ENCODE measurements around the gene ZYG11B. TPM values are rescaled to one million over a fixed set of nuclear protein-coding genes. Genes with fewer than 3 reads are reported as not detected.
"Not testable (repeated sequence)": the region's sequence is repeated elsewhere in the genome, so short reads cannot be mapped to it uniquely, and the experiment has no call there.

The ZYG11B gene
- total RNA-seq, 1 donor from 2014 or later: 10.2 TPM

DNA sequence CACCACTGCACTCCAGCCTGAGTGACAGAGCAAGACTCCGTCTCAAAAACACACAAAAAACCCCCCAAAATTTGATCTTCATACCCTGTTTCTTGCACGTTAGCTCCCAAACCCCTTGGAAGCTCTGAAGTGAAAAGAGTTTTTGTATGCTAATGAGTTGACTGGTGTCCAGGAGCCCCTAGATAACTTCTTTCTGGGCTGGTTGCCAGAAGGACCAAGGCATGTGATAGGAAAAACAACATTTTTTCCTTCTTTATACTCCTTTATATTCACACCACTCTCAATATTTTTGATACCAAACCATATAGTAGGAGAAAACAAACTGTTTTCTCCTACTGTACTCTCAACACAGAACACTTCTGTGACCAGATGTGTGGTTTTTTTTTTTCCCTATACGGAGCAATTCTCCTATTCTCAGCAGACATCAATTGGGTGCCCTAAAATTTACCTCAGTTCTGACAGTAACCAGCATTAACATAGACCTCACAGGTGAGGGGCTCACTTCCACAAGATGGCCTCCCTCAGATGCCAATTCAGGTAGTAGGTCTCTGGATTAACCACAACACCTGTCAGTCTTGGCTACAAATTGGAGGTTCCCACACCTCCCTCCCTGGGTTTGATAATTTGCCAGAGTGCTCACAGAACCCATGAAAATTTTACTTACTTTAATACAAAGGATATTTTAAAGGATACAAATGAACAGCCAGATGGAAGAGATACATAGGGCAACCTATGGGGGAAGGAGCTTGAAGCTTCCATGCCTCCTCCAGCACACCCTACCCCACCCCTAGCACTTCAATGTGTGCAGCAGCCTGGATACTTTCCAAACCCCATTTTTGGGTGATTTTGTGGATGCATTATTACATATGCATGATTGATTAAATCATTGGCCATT, 25.6 kb downstream of the ZYG11B start:
- Mint-ChIP-seq H3K36me3 (ENCODE audit: low read depth) (peaks cover 4% of the 10 kb centered on the region), H3K27me3 (no peaks in the 10 kb centered on the region), H3K4me1 (peaks cover 6% of the 10 kb centered on the region), H3K9me3 (no peaks in the 10 kb centered on the region), H3K27ac (no peak overlapping the region), H3K4me3 (no peak overlapping the region)
- intact Hi-C loops (cut with micrococcal nuclease): no loop called here
- DNase-seq: no peak

DNA sequence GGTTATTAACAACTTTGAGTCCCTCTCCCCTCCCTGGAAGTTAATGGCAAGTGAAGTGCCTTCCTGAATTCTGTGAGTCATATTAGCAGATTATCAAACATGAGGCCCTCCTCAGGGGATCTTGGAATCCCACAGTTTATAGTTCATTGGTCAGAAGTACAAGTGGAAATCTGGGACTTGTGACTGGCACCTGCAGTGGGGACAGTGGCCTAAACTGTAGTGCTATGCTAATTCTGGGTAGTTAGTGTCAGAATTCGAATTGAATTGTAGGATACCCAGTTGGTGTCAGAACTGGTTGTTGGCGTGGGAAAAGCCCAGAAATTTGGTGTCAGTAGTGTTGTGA, 26.2 kb downstream of the ZYG11B start:
- DNase-seq: no peak
- no peak overlapping the region for H3K27ac Mint-ChIP-seq
- peaks cover 6% of the 10 kb centered on the region for H3K4me1 Mint-ChIP-seq
- no peaks in the 10 kb centered on the region for H3K9me3 Mint-ChIP-seq
- intact Hi-C loops (cut with micrococcal nuclease): no loop called here
- no peaks in the 10 kb centered on the region for H3K27me3 Mint-ChIP-seq
- H3K4me3 Mint-ChIP-seq: no peak overlapping the region
- peaks cover 4% of the 10 kb centered on the region for H3K36me3 Mint-ChIP-seq (ENCODE audit: low read depth)

DNA sequence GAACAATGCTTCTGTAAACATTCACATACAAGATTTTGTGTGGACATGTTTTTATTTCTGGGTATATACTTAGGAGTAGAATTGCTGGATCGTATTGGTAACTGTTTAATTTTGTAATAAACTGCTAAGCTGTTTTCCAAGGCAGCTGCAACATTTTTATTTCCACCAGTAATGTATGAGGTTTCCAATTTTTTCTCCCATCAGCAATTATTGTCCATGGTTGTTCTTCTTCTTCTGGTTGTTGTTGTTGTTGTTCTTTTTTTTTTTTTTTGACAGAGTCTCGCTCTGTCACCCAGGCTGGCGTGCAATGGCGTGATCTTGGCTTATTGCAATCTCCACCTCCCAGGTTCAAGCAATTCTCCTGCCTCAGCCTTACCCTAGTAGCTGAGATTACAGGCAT, 26.9 kb downstream of the ZYG11B start:
- no peak for DNase-seq
- H3K27me3 Mint-ChIP-seq: no peaks in the 10 kb centered on the region
- no peaks in the 10 kb centered on the region for H3K9me3 Mint-ChIP-seq
- peaks cover 6% of the 10 kb centered on the region for H3K4me1 Mint-ChIP-seq
- intact Hi-C loops (cut with micrococcal nuclease): no loop called here
- H3K36me3 Mint-ChIP-seq (ENCODE audit: low read depth): peaks cover 8% of the 10 kb centered on the region
- no peak overlapping the region for H3K4me3 Mint-ChIP-seq
- H3K27ac Mint-ChIP-seq: no peak overlapping the region

DNA sequence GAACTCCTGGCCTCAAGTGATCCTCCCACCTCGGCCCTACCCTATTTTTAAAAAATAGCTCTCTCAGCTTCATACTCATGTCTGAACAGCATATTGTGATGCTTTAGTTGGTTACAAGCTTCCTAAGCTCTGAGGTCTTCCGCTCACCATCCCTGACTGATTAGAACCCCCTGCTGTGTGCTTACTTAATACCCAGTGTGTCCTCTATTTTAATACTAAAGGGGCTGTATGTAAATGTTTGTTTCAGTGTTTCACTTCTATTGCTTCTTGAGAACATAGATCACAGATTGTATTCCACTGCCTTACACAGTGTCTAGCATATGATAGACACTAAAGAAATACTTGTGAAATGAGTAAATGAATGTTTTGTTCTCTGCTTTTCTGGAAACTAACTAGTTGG, 29.8 kb downstream of the ZYG11B start:
- Mint-ChIP-seq H3K27me3 (no peaks in the 10 kb centered on the region), H3K4me1 (peaks cover 3% of the 10 kb centered on the region), H3K4me3 (no peak overlapping the region), H3K36me3 (ENCODE audit: low read depth) (peaks cover 10% of the 10 kb centered on the region), H3K9me3 (no peaks in the 10 kb centered on the region), H3K27ac (peak overlapping the region; percentile 5)
- intact Hi-C loops (cut with micrococcal nuclease): no loop called here
- DNase-seq: no peak

DNA sequence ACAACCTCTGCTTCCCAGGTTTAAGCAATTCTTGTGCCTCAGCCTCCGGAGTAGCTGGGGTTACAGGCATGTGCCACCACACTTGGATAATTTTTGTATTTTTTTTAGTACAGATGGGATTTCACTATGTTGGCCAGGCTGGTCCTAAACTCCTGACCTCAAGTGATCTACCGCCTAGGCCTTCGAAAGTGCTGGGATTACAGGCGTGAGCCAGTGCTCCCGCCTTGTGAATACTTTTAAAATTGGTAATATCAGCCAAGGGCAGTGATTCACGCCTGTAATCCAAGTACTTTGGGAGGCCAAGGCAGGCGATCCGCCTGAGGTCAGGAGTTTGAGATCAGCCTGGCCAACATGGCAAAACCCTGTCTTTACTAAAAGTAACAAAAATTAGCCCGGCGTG, 33.7 kb downstream of the ZYG11B start:
- no peaks in the 10 kb centered on the region for H3K9me3 Mint-ChIP-seq
- no peaks in the 10 kb centered on the region for H3K27me3 Mint-ChIP-seq
- H3K4me3 Mint-ChIP-seq: no peak overlapping the region

DNA sequence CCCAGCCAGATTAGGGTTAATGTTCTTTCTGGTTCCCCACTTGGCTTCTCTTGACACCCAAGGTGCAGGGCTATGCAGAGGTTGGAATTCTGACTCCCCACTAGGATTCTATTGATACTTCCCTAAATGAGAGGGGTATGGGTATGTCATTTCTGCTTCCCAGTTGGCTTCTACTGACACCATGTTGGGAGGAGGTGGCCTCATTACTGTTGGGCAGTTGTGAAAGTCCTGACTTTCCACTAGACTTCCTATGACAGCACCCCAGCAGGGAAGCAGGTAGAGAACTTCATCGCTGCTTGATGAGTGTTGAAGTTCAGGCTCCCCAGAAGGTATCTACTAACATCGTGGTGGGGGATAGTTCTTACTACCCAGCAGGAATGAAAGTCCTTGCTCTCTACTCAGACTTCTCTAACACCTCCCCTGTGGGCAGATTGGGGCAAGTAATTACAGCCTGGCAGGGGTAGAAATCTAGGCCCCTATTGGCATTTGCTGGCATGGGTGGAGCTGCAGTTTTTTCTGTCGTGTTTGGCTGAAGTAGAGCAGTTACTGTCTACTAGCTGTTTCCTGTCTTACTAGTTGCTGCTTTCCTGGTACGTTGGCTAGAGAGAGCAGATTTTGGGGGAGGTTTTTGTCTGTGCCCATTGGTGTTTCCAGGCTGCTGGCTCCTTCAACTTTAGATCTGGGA, 41.5 kb downstream of the ZYG11B start:
- intact Hi-C loops (cut with micrococcal nuclease): no loop called here
- no peak for DNase-seq
- Mint-ChIP-seq H3K27me3 (no peaks in the 10 kb centered on the region), H3K9me3 (no peaks in the 10 kb centered on the region), H3K4me3 (no peak overlapping the region), H3K36me3 (ENCODE audit: low read depth) (peaks cover 9% of the 10 kb centered on the region), H3K27ac (no peak overlapping the region), H3K4me1 (peaks cover 8% of the 10 kb centered on the region)

More for the DNA sequence above, 33.7 kb downstream of the ZYG11B start:
- Mint-ChIP-seq H3K27ac (no peak overlapping the region), H3K4me1 (peaks cover 3% of the 10 kb centered on the region), H3K36me3 (ENCODE audit: low read depth) (peaks cover 13% of the 10 kb centered on the region)
- DNase-seq: no peak
- intact Hi-C loops (cut with micrococcal nuclease): no loop called here

DNA sequence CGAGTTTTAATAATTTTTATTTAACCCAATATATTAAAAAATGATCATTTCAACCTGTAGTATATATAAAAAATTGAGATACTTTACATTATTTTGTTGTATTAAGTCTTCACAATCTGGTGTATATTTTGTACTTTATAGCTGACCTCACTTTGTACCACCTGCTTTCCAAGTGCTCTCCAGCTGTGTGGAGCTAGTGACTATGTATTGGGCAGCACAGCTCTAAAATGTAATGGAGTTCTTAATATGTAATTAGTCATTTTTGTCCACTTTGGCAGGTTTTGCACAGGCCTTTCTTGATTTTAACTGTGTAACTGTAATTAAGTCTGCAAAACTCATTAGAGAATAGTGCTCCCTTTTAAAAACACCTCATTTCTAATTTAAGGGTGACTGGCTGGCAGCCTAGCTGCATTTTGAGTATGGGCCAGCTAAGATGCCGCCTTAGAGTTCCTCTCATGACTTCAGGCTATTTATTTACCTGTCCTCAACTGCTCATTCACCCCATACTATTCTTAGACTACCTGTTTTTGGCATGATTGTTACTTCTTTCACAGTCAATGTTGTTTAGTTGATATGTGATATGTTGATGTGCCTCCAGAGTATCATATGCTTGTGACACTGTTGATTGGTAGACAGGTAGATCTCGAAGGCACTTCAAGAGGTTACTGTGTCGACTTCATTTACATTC, 43.2 kb downstream of the ZYG11B start:
- Mint-ChIP-seq H3K4me1 (peaks cover 8% of the 10 kb centered on the region), H3K4me3 (no peak overlapping the region), H3K9me3 (no peaks in the 10 kb centered on the region), H3K36me3 (ENCODE audit: low read depth) (peaks cover 12% of the 10 kb centered on the region), H3K27ac (no peak overlapping the region), H3K27me3 (no peaks in the 10 kb centered on the region)
- DNase-seq: no peak
- intact Hi-C loops (cut with micrococcal nuclease): no loop called here

DNA sequence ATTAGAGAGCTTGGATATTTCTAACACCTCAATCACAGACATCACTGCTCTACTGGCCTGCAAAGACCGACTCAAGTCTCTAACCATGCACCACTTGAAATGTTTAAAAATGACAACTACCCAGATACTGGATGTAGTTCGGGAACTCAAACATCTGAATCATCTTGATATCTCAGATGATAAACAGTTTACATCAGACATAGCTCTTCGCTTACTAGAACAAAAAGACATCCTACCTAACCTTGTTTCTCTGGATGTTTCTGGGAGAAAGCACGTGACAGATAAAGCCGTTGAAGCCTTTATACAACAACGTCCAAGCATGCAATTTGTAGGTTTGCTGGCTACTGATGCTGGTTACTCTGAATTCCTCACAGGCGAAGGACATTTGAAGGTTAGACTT, 45.1 kb downstream of the ZYG11B start:
- Mint-ChIP-seq H3K27ac (no peak overlapping the region), H3K27me3 (no peaks in the 10 kb centered on the region), H3K4me1 (peaks cover 8% of the 10 kb centered on the region), H3K9me3 (no peaks in the 10 kb centered on the region), H3K36me3 (ENCODE audit: low read depth) (peaks cover 20% of the 10 kb centered on the region), H3K4me3 (no peak overlapping the region)
- no peak for DNase-seq
- intact Hi-C loops (cut with micrococcal nuclease): no loop called here

DNA sequence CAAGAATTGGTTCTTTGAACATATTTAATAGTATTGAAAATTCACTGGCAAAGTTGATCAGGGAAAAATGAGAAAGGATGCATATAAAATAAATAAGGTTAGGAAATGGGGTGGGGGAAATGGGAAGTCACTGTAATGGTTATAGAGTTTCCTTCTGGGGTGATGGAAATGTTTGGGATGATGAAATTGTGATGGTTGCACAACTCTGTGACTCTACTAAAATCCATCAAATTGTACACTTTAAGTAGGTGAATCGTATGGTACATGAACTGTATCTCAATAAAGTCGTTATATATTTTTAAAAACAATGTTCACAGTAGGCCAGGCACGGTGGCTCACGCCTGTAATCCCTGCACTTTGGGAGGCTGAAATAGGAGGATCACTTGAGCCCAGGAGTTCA, 59.9 kb downstream of the ZYG11B start:
- H3K27me3 Mint-ChIP-seq: no peaks in the 10 kb centered on the region
- no peak for DNase-seq
- no peak overlapping the region for H3K27ac Mint-ChIP-seq
- intact Hi-C loops (cut with micrococcal nuclease): no loop called here
- H3K4me1 Mint-ChIP-seq: no peaks in the 10 kb centered on the region
- H3K4me3 Mint-ChIP-seq: no peak overlapping the region
- H3K9me3 Mint-ChIP-seq: no peaks in the 10 kb centered on the region
- H3K36me3 Mint-ChIP-seq (ENCODE audit: low read depth): peaks cover 31% of the 10 kb centered on the region

DNA sequence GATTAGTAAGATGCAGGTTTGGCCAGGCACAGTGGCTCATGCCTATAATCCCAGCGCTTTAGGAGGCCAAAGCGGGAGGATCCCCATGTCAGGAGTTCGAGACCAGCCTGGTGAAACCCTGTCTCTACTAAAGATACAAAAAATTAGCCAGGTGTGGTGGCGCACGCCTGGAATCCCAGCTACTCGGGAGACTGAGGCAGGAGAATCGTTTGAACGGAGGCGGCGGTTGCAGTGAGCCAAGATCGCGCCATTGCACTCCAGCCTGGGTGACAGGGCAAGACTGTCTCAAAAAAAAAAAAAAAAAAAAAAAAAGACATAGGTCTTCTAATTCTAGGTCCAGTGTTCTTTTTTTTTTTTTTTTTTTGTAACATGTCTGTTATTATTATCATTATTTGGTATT, 64.2 kb downstream of the ZYG11B start:
- H3K27me3 Mint-ChIP-seq; H3K4me3 Mint-ChIP-seq; DNase-seq; H3K27ac Mint-ChIP-seq; H3K4me1 Mint-ChIP-seq; intact Hi-C loops (cut with micrococcal nuclease); H3K9me3 Mint-ChIP-seq: not testable (repeated sequence)
- peaks cover 14% of the 10 kb centered on the region for H3K36me3 Mint-ChIP-seq (ENCODE audit: low read depth)

DNA sequence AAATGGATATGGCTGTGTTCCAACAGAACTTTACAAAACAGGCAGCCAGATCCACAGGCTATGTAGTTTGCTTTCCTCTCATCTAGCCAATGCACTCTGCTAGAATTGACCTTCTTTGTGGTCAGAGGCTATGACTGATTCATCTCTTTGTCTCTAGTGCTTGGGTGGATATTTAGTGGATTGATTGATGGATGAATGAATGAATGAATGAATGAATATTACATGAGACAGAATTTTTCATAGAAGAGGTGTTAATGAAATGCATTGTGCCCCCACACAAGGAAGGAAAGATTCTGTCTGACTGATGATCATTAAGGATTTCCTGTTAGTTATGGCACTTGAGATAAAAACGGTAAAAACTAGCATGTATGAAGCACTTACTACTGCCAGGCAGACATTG, 65.8 kb downstream of the ZYG11B start:
- Mint-ChIP-seq H3K36me3 (ENCODE audit: low read depth) (peaks cover 10% of the 10 kb centered on the region), H3K4me3 (no peak overlapping the region), H3K4me1 (no peaks in the 10 kb centered on the region), H3K9me3 (no peaks in the 10 kb centered on the region), H3K27me3 (no peaks in the 10 kb centered on the region), H3K27ac (no peak overlapping the region)
- intact Hi-C loops (cut with micrococcal nuclease): no loop called here
- no peak for DNase-seq

DNA sequence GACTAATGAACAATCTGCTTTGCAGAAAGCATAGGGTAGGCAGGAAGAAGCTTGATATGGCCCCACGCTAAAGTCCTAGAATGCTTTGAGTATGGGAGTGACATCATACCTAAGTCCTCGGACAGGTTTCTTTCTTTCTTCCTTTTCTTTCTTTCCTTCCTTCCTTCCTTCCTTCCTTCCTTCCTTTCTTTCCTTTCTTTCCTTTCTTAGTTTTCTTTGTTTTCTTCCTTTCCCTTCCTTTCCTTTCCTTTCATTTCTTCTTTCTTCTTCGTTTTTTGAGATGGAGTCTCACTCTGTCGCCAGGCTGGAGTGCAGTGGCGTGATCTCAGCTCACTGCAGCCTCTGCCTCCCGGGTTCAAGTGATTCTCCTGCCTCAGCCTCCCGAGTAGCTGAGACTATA, 67.5 kb downstream of the ZYG11B start:
- H3K36me3 Mint-ChIP-seq (ENCODE audit: low read depth); H3K9me3 Mint-ChIP-seq; H3K27ac Mint-ChIP-seq; H3K4me1 Mint-ChIP-seq; H3K4me3 Mint-ChIP-seq; H3K27me3 Mint-ChIP-seq; DNase-seq; intact Hi-C loops (cut with micrococcal nuclease): not testable (repeated sequence)

DNA sequence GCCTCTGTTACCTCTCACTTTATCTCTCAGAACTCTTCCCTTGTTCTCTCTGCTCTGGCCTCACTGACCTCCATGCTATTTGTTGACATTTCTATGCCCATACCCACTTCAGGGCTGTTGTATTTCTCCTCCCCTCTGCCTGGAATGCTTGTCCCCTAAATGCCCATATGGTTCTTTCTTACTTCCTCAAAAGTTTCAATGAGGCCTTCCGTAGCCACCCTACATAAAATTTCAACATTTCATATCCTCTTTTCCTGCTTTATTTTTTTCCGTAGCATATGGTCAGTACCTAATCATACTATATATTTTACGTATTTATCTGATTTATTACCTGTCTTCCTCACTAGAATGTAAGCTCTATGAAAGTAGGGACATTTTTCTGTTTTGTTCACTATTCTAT, 69.2 kb downstream of the ZYG11B start:
- Mint-ChIP-seq H3K27ac (no peak overlapping the region), H3K36me3 (ENCODE audit: low read depth) (peaks cover 6% of the 10 kb centered on the region), H3K4me1 (no peaks in the 10 kb centered on the region), H3K9me3 (no peaks in the 10 kb centered on the region), H3K4me3 (no peak overlapping the region), H3K27me3 (no peaks in the 10 kb centered on the region)
- DNase-seq: no peak
- intact Hi-C loops (cut with micrococcal nuclease): no loop called here

DNA sequence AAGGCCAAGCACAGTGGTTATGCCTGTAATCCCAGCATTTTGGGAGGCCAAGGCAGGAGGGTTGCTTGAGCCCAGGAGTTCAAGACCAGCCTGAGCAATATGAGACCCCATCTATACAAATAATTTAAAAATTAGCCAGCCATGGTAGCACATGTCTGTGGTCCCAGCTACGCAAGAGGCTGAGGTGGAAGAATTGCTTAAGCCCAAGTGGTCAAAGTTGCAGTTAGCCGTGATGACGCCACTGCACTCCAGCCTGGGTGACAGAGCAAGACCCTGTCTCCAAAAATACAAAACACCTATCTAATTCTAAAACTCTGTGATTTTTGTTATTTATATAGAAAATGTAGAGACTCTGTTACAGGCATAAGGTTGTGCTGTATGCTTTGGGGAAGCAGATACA, 72.1 kb downstream of the ZYG11B start:
- Mint-ChIP-seq H3K9me3 (no peaks in the 10 kb centered on the region), H3K4me3 (no peak overlapping the region), H3K27ac (no peak overlapping the region), H3K36me3 (ENCODE audit: low read depth) (peaks cover 7% of the 10 kb centered on the region), H3K27me3 (no peaks in the 10 kb centered on the region), H3K4me1 (no peaks in the 10 kb centered on the region)
- intact Hi-C loops (cut with micrococcal nuclease): no loop called here
- no peak for DNase-seq
